Large intestine (tissue), 3 donors: ENCODE measurements around the gene STK38. TPM values are rescaled to one million over a fixed set of nuclear protein-coding genes. Genes with fewer than 3 reads are reported as not detected.
A peak's percentile ranks its signal among the peaks of the same experiment; 100 is the strongest.

Source experiments
- DNase-seq, 2 donors: peaks; one replicate each; pipeline versions ENCODE4 v3.0.0 to v3.0.0-alpha.2; 2013
- H3K27ac ChIP-seq: one replicate; pipeline ENCODE4 v1.5.1; 2013; ENCODE audit warnings: low read length
- H3K27me3 ChIP-seq: 2 replicates; pipeline ENCODE4 v1.6.1; 2013; ENCODE audit warnings: low read length; ENCODE audit not compliant: control insufficient read depth, insufficient read depth
- H3K36me3 ChIP-seq: 2 replicates; pipeline ENCODE4 v1.6.1; 2013; ENCODE audit warnings: low read length; ENCODE audit not compliant: control insufficient read depth, insufficient read depth
- H3K4me1 ChIP-seq: one replicate; pipeline ENCODE4 v1.6.1; 2013; ENCODE audit warnings: low read length; ENCODE audit not compliant: control insufficient read depth, insufficient read depth
- H3K4me3 ChIP-seq: one replicate; pipeline ENCODE4 v1.5.1; 2013; ENCODE audit warnings: low read length
- H3K9me3 ChIP-seq: one replicate; pipeline ENCODE4 v1.6.1; 2013; ENCODE audit warnings: mild to moderate bottlenecking, low read depth, low read length, moderate library complexity; ENCODE audit not compliant: control insufficient read depth
- WGBS: methylation state at CpG from one replicate; pipeline ENCODE4 v1.1.5; 2013; ENCODE audit warnings: low lambda C conversion rate; ENCODE audit not compliant: insufficient coverage; 5-methylcytosine and 5-hydroxymethylcytosine counted together
- polyA plus RNA-seq: library from polyadenylated mRNA; unstranded; fragments of 120-200 nt; gene quantifications from one replicate; pipeline ENCODE4 v1.2.1, GENCODE V29; 2013

STK38 gene
- polyA plus RNA-seq, 1 donor = 43.3 TPM

GRCh38 chr6:36546308-36546919 lies 865 bp downstream of the STK38 start:
- H3K27me3 ChIP-seq = no peaks in the 10 kb centered on the region
- 0% methylated on average over 2 of the region's 15 CpGs for WGBS

GRCh38 chr6:36545767-36546307 lies 1.4 kb downstream of the STK38 start:
- peak overlapping the region; percentile 97 for H3K27ac ChIP-seq
- peaks cover 18% of the 10 kb centered on the region for H3K4me1 ChIP-seq
- 10% methylated on average over 2 of the region's 3 CpGs for WGBS
- peak in 1 of 2 donors; percentile 58 for DNase-seq
- H3K36me3 ChIP-seq = no peaks in the 10 kb centered on the region
- H3K4me3 ChIP-seq = peak overlapping the region; percentile 93
- H3K27me3 ChIP-seq = no peaks in the 10 kb centered on the region
- H3K9me3 ChIP-seq = no peaks in the 10 kb centered on the region

More at GRCh38 chr6:36546308-36546919, 865 bp downstream of the STK38 start:
- peak in 1 of 2 donors; percentile 60 for DNase-seq
- Histone ChIP-seq H3K4me3 (peak overlapping the region; percentile 93), H3K36me3 (no peaks in the 10 kb centered on the region), H3K9me3 (no peaks in the 10 kb centered on the region), H3K27ac (peak overlapping the region; percentile 97), H3K4me1 (peaks cover 18% of the 10 kb centered on the region)

GRCh38 chr6:36544228-36544627 lies 3.1 kb downstream of the STK38 start:
- peaks cover 11% of the 10 kb centered on the region for H3K36me3 ChIP-seq
- H3K27me3 ChIP-seq = no peaks in the 10 kb centered on the region
- H3K4me1 ChIP-seq = peaks cover 18% of the 10 kb centered on the region
- peak overlapping the region; percentile 41 for H3K27ac ChIP-seq
- WGBS = 100% methylated on average over 1 of the region's 1 CpG
- H3K9me3 ChIP-seq = no peaks in the 10 kb centered on the region
- H3K4me3 ChIP-seq = no peak overlapping the region
- peak in 1 of 2 donors; percentile 17 for DNase-seq

GRCh38 chr6:36542041-36542440 lies 5.2 kb downstream of the STK38 start:
- peaks cover 19% of the 10 kb centered on the region for H3K36me3 ChIP-seq
- no peaks in the 10 kb centered on the region for H3K27me3 ChIP-seq
- 100% methylated on average over 2 of the region's 2 CpGs for WGBS
- H3K27ac ChIP-seq = no peak overlapping the region
- no peaks in the 10 kb centered on the region for H3K9me3 ChIP-seq
- peaks cover 11% of the 10 kb centered on the region for H3K4me1 ChIP-seq
- DNase-seq = no peak
- no peak overlapping the region for H3K4me3 ChIP-seq

- WGBS = no CpG with 5 or more reads among the region's 4 CpGs
- no peak for DNase-seq
- H3K36me3 ChIP-seq = peaks cover 27% of the 10 kb centered on the region
These were observed 7.3 kb downstream of the STK38 start for GRCh38 chr6:36539814-36540568.

GRCh38 chr6:36536873-36537547 lies 10.3 kb downstream of the STK38 start:
- Histone ChIP-seq H3K9me3 (no peaks in the 10 kb centered on the region), H3K27me3 (no peaks in the 10 kb centered on the region), H3K4me3 (no peak overlapping the region), H3K27ac (no peak overlapping the region), H3K36me3 (peaks cover 33% of the 10 kb centered on the region), H3K4me1 (no peaks in the 10 kb centered on the region)
- 71% methylated on average over 1 of the region's 3 CpGs for WGBS
- DNase-seq = no peak

More at GRCh38 chr6:36539814-36540568, 7.3 kb downstream of the STK38 start:
- H3K4me1 ChIP-seq = peaks cover 8% of the 10 kb centered on the region
- no peak overlapping the region for H3K27ac ChIP-seq
- no peaks in the 10 kb centered on the region for H3K27me3 ChIP-seq
- H3K9me3 ChIP-seq = no peaks in the 10 kb centered on the region
- no peak overlapping the region for H3K4me3 ChIP-seq

- Histone ChIP-seq H3K9me3 (no peaks in the 10 kb centered on the region), H3K4me1 (no peaks in the 10 kb centered on the region), H3K27ac (no peak overlapping the region), H3K4me3 (no peak overlapping the region), H3K36me3 (peaks cover 27% of the 10 kb centered on the region), H3K27me3 (no peaks in the 10 kb centered on the region)
- no CpG with 5 or more reads among the region's 1 CpG for WGBS
- no peak for DNase-seq
These were observed 14.0 kb downstream of the STK38 start for GRCh38 chr6:36533321-36533720.

GRCh38 chr6:36526066-36526465 lies 21.2 kb downstream of the STK38 start:
- no peak overlapping the region for H3K4me3 ChIP-seq
- no peaks in the 10 kb centered on the region for H3K4me1 ChIP-seq
- DNase-seq = no peak
- H3K27ac ChIP-seq = no peak overlapping the region
- WGBS = no CpG with 5 or more reads among the region's 2 CpGs
- no peaks in the 10 kb centered on the region for H3K9me3 ChIP-seq
- H3K36me3 ChIP-seq = peaks cover 41% of the 10 kb centered on the region
- no peaks in the 10 kb centered on the region for H3K27me3 ChIP-seq

- Histone ChIP-seq H3K27me3 (no peaks in the 10 kb centered on the region), H3K27ac (no peak overlapping the region), H3K4me1 (no peaks in the 10 kb centered on the region), H3K36me3 (peaks cover 45% of the 10 kb centered on the region), H3K4me3 (no peak overlapping the region), H3K9me3 (no peaks in the 10 kb centered on the region)
- no peak for DNase-seq
- 100% methylated on average over 1 of the region's 2 CpGs for WGBS
These were observed 21.9 kb downstream of the STK38 start for GRCh38 chr6:36525346-36525745.

GRCh38 chr6:36524871-36525270 lies 22.4 kb downstream of the STK38 start:
- Histone ChIP-seq H3K4me3 (no peak overlapping the region), H3K9me3 (no peaks in the 10 kb centered on the region), H3K27me3 (no peaks in the 10 kb centered on the region), H3K27ac (no peak overlapping the region), H3K4me1 (no peaks in the 10 kb centered on the region), H3K36me3 (peaks cover 46% of the 10 kb centered on the region)
- no peak for DNase-seq
- 100% methylated on average over 2 of the region's 5 CpGs for WGBS
